Activated T-helper 1 cell treated with anti-CD3 and anti-CD28 coated beads, Interleukin-12 subunit alpha, Interleukin-12 subunit beta, Interleukin-2, Interleukin-4 antibody, amounts not matched to agents 30 ng/mL and 10 ng/mL and 1 ng/mL, durations not matched to agents 14 hours and 24 hours and 36 hours (primary cell): ENCODE data around the gene POM121. TPM values are rescaled to one million over a fixed set of nuclear protein-coding genes. Genes with fewer than 3 reads are reported as not detected.
"Not testable (repeated sequence)": the region's sequence is repeated elsewhere in the genome, so short reads cannot be mapped to it uniquely, and the experiment has no call there.

Experiments
- DNase-seq: peaks from one replicate; pipeline ENCODE4 v3.0.0; 2021; ENCODE audit warnings: low spot score
- H3K27ac Mint-ChIP-seq: one replicate; pipeline ENCODE4 v1.8.0; 2021; ENCODE audit warnings: mild to moderate bottlenecking, mixed read lengths
- H3K27me3 Mint-ChIP-seq: one replicate; pipeline ENCODE4 v1.8.0; 2022; ENCODE audit warnings: mild to moderate bottlenecking, moderate library complexity, mixed read lengths; ENCODE audit not compliant: insufficient read depth
- H3K36me3 Mint-ChIP-seq: one replicate; pipeline ENCODE4 v1.8.0; 2021; ENCODE audit warnings: low read depth, mixed read lengths
- H3K4me1 Mint-ChIP-seq: one replicate; pipeline ENCODE4 v1.8.0; 2021; ENCODE audit warnings: low read depth, mixed read lengths
- H3K4me3 Mint-ChIP-seq: one replicate; pipeline ENCODE4 v1.8.0; 2021; ENCODE audit warnings: mild to moderate bottlenecking, moderate library complexity, mixed read lengths
- H3K9me3 Mint-ChIP-seq: one replicate; pipeline ENCODE4 v1.8.0; 2021; ENCODE audit warnings: mixed read lengths
- intact Hi-C: fragments of 100-400 bp; cut with micrococcal nuclease; formaldehyde crosslinking; loops from one replicate; pipeline ENCODE4 v1.15.1; 2024
- total RNA-seq: library from RNA; stranded (reverse); gene quantifications from 2 replicates; pipeline ENCODE4 v1.2.3, GENCODE V29; 2022

Gene POM121
- total RNA-seq, 1 donor from 2014 or later, result 67.5 TPM

- H3K27ac Mint-ChIP-seq, H3K4me3 Mint-ChIP-seq, H3K9me3 Mint-ChIP-seq, intact Hi-C loops, H3K4me1 Mint-ChIP-seq, H3K36me3 Mint-ChIP-seq, DNase-seq, H3K27me3 Mint-ChIP-seq: not testable (repeated sequence)
Observed at GRCh38 chr7:72960029-72960428, 35.1 kb downstream of the POM121 start.

- H3K36me3 Mint-ChIP-seq, H3K4me3 Mint-ChIP-seq, H3K27me3 Mint-ChIP-seq, intact Hi-C loops, H3K9me3 Mint-ChIP-seq, H3K4me1 Mint-ChIP-seq, DNase-seq, H3K27ac Mint-ChIP-seq: not testable (repeated sequence)
Observed at GRCh38 chr7:72960626-72961345, 35.9 kb downstream of the POM121 start.

DNA sequence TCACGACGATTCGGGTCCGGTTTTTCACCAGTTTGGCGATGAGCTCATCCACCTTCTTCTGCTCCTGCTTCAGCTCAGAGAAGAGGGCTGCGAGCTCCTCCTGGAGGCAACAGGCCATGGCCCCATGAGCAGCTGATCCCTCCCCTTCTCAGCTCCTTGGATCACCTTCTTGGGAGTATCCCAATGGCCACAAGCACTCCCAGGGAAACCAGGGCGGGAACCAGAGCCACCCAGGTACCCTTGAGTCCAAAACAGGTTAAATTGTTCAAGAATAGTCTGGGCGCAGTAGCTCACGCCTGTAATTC lies 36.4 kb downstream of the POM121 start:
- not testable (repeated sequence) for H3K36me3 Mint-ChIP-seq

GRCh38 chr7:72963056-72963455 lies 38.2 kb downstream of the POM121 start:
- H3K36me3 Mint-ChIP-seq, H3K4me1 Mint-ChIP-seq: not testable (repeated sequence)

More for the DNA sequence above, 36.4 kb downstream of the POM121 start:
- H3K9me3 Mint-ChIP-seq, H3K27ac Mint-ChIP-seq, DNase-seq, H3K4me3 Mint-ChIP-seq, H3K4me1 Mint-ChIP-seq, H3K27me3 Mint-ChIP-seq, intact Hi-C loops: not testable (repeated sequence)

GRCh38 chr7:72965186-72965975 lies 40.5 kb downstream of the POM121 start:
- H3K27me3 Mint-ChIP-seq, H3K4me3 Mint-ChIP-seq, DNase-seq, intact Hi-C loops, H3K9me3 Mint-ChIP-seq, H3K36me3 Mint-ChIP-seq, H3K27ac Mint-ChIP-seq, H3K4me1 Mint-ChIP-seq: not testable (repeated sequence)

More at GRCh38 chr7:72963056-72963455, 38.2 kb downstream of the POM121 start:
- H3K27ac Mint-ChIP-seq, H3K27me3 Mint-ChIP-seq, DNase-seq, H3K9me3 Mint-ChIP-seq, intact Hi-C loops, H3K4me3 Mint-ChIP-seq: not testable (repeated sequence)

DNA sequence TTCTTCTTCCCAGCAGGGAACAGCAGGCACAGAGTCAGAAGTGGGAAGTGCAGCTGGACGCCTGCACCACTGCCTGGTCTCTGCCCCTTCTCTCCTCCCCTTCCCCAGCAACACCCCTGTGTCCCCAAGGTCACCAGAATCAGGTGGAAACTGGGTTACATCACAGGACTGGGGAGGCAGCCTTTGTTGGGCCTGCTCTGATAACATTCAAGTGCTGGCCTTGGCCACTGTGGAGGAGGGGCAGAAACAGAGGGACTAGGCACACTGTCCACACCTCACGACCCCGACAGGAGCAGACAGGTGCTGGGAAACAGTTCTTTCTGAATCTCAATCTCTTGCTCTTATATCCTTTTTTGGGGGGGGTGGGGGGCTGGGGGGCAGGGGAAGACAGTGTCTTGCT lies 42.0 kb downstream of the POM121 start:
- H3K4me1 Mint-ChIP-seq, H3K4me3 Mint-ChIP-seq, DNase-seq, H3K27ac Mint-ChIP-seq, H3K9me3 Mint-ChIP-seq, H3K27me3 Mint-ChIP-seq, H3K36me3 Mint-ChIP-seq, intact Hi-C loops: not testable (repeated sequence)

DNA sequence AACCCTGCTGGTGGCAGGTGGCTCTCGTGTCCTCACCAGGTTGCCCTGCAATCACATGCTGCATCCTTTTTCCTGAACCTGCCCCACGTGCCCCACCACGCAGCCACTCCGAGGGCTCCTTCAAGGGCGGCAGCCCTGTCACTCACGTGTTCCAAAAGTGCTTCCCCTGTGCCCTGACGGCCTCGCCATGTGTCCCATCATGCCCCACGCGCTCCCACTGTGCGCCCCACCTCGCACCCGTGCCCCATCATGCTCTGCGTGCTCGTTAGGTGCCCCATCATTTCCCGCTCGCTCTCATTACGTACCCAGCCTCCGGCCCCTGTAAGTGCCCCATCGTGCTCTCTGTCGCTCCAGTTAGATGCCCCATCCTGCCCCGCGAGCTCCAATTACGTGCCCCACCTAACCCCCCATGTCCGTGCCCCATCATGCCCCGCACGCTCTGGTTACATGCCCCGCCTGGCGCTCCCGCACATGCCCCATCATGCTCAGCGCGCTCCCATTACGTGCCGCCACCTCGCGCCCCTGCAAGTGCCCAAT lies 44.2 kb downstream of the POM121 start, which contains the start of gene TRIM74:
TRIM74 (minus strand) TSS at position 487 of the 537 bp plus-strand sequence. CDS start 3,309 bp downstream, outside the sequence.
- H3K9me3 Mint-ChIP-seq, H3K36me3 Mint-ChIP-seq, H3K27ac Mint-ChIP-seq, H3K4me1 Mint-ChIP-seq, intact Hi-C loops, H3K4me3 Mint-ChIP-seq, DNase-seq, H3K27me3 Mint-ChIP-seq: not testable (repeated sequence)

GRCh38 chr7:72969688-72970087 lies 44.8 kb downstream of the POM121 start:
- H3K27ac Mint-ChIP-seq, H3K36me3 Mint-ChIP-seq, DNase-seq, H3K9me3 Mint-ChIP-seq, H3K27me3 Mint-ChIP-seq, H3K4me1 Mint-ChIP-seq, H3K4me3 Mint-ChIP-seq, intact Hi-C loops: not testable (repeated sequence)

- H3K27ac Mint-ChIP-seq, DNase-seq, intact Hi-C loops, H3K36me3 Mint-ChIP-seq, H3K4me1 Mint-ChIP-seq, H3K9me3 Mint-ChIP-seq, H3K4me3 Mint-ChIP-seq, H3K27me3 Mint-ChIP-seq: not testable (repeated sequence)
Observed at GRCh38 chr7:72971505-72971904, 46.6 kb downstream of the POM121 start.

DNA sequence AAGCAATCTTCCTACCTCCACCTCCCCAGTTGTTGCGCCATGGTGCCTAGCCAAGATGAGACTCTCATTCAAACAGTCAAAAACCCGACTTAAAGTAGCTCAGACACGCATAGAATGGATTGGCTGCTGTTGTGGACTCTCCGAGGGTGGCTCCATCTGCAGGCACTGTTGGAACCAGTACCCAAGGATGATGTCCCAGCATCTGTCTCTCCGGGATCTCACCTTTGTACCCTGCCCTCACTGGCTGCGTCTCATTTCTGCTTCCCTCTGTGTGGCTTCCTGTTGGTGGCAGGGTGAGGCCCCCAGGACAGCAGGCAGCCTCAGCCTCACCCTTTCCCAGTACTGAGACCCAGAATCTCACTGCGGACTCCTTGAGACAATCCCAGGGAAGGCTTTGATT lies 49.9 kb downstream of the POM121 start:
- H3K4me1 Mint-ChIP-seq, H3K4me3 Mint-ChIP-seq, H3K27ac Mint-ChIP-seq, H3K36me3 Mint-ChIP-seq, H3K27me3 Mint-ChIP-seq, intact Hi-C loops, DNase-seq, H3K9me3 Mint-ChIP-seq: not testable (repeated sequence)

GRCh38 chr7:72975656-72976286 lies 50.9 kb downstream of the POM121 start:
- intact Hi-C loops, H3K27me3 Mint-ChIP-seq, H3K9me3 Mint-ChIP-seq, H3K4me1 Mint-ChIP-seq, H3K4me3 Mint-ChIP-seq, H3K36me3 Mint-ChIP-seq, H3K27ac Mint-ChIP-seq, DNase-seq: not testable (repeated sequence)

DNA sequence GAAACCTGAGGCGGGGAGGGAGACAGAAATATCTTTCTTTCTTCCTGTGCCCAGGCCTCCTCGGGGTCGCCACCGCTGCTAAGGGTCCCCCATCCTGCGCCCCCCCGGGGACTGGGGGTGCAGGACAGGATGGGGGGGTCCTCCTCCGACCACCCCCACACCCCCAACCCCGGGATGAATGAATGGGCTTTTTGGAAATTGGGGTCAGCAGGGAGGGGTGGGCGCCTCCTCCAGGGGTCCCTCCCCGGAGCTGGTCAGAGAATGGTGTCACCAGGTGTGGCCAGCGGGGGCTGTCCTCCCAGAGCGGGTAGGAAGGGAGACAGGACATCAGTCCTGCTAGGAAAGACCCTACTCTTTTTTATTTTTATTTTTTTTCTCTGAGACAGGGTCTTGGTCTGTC lies 51.5 kb downstream of the POM121 start:
- H3K27me3 Mint-ChIP-seq, H3K4me3 Mint-ChIP-seq, intact Hi-C loops, H3K27ac Mint-ChIP-seq, DNase-seq, H3K9me3 Mint-ChIP-seq, H3K4me1 Mint-ChIP-seq, H3K36me3 Mint-ChIP-seq: not testable (repeated sequence)

GRCh38 chr7:72980382-72980781 lies 55.5 kb downstream of the POM121 start:
- H3K9me3 Mint-ChIP-seq, H3K27me3 Mint-ChIP-seq, intact Hi-C loops, H3K27ac Mint-ChIP-seq, H3K4me3 Mint-ChIP-seq, DNase-seq, H3K4me1 Mint-ChIP-seq, H3K36me3 Mint-ChIP-seq: not testable (repeated sequence)
